Measurements from ENCODE around the gene MED15.

GRCh38 chr22:20595461-20595860 is 88.1 kb downstream of the MED15 start:
- TF ChIP-seq CTCF (IDR thresholded peaks at IDR 0.05) (no peak), POLR2A (IDR thresholded peaks at IDR 0.05) (no peak)

All from uterus (tissue), 2 donors.